GM12873 (cell line): ENCODE data around the gene ZNF860.

Source experiments
- CTCF ChIP-seq: IDR thresholded peaks from 2 replicates; pipeline ENCODE4 v1.5.1; 2012; ENCODE audit warnings: low read depth, mild to moderate bottlenecking, moderate library complexity, low read length, control low read depth; ENCODE audit not compliant: insufficient read depth; ENCODE audit errors: missing control alignments

ZNF860 gene

GRCh38 chr3:31953636-31954035, 27.9 kb upstream of the ZNF860 start:
- TF ChIP-seq CTCF, result no peak

- no peak for TF ChIP-seq CTCF
Measured at GRCh38 chr3:31955581-31955980, 26.0 kb upstream of the ZNF860 start.

DNA sequence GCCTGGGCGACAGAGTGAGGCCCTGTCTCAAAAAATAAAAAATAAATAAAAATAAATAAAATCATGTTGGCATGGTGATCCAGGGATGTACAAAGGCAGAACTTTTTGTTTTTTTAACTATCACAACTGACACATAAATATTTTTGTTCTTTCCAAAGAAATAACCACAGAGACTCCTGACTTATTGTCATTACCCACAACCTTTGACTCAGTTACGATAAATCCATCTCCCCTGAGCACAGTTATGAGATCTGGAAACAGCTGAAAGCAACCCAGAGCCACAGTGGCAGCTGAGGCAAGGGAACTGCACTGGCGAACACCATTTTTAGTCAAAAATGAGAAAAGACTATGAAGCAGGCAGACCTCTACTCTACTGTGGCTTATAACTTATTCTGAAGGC, 24.4 kb upstream of the ZNF860 start:
- no peak for TF ChIP-seq CTCF

GRCh38 chr3:31958701-31959152, 22.8 kb upstream of the ZNF860 start:
- no peak for TF ChIP-seq CTCF

GRCh38 chr3:31959251-31959650, 22.3 kb upstream of the ZNF860 start:
- TF ChIP-seq CTCF, result no peak

- no peak for TF ChIP-seq CTCF
Measured at GRCh38 chr3:31959951-31960792, 21.4 kb upstream of the ZNF860 start.

DNA sequence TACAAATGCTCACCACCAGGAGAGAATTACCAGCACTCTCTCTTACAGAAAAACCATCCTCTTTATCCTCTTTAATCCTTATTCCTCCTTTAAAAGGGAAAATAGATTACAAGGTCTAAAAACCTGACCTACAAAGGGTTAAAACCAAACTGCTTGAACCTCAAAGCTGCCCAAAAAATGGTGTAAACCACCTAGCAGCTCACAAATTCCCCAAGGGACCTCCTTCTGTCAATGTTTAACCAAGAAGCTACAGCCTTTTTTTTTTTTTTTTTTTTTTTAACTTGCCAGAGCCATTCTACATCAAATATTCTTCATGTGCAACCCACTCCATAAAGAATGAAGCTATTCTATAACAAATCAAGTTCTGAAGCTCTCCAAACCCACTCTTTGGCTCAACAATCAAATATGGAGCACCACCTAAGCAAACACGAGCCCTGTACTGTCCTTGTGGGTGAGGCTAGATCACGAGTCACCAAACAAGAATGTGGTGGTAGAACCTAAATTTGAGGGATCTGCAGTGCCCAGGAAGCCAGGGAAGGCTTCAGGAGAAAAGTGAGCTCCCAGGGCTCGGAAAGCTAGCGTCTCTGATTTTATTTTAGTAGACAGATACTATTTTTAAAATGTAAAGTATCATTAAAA, 20.6 kb upstream of the ZNF860 start:
- TF ChIP-seq CTCF, result no peak
